Measurements from ENCODE around the gene MBNL1.
A peak's percentile ranks its signal among the peaks of the same experiment; 100 is the strongest.

The MBNL1 gene

DNA sequence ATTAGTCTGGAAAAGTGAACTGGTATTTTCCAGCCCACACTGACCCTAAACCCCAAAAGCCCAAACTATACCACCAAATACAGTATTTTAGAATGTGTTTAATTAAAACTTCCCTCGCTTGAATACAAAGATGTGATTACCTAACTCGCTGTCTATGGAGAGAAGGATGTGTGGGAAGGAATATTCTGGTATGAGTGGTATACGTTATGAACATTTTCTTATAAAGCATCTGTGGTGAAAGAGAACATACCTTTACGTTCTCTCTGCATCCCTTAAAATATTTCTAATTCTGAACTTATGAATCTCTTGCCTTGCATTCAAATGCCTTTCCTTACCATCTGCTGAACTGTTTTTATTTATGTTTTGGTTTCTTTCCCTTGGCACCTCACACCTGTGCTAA, 201.4 kb downstream of the MBNL1 start:
- H3K27ac Mint-ChIP-seq: no peak overlapping the region
- H3K4me3 Mint-ChIP-seq: no peak overlapping the region
- H3K9me3 Mint-ChIP-seq: no peaks in the 10 kb centered on the region
- no peaks in the 10 kb centered on the region for H3K27me3 Mint-ChIP-seq
- DNase-seq (no peak), ATAC-seq (no peak)
- peaks cover 9% of the 10 kb centered on the region for H3K36me3 Mint-ChIP-seq (ENCODE audit: low read depth)
- H3K4me1 Mint-ChIP-seq: peaks cover 23% of the 10 kb centered on the region

DNA sequence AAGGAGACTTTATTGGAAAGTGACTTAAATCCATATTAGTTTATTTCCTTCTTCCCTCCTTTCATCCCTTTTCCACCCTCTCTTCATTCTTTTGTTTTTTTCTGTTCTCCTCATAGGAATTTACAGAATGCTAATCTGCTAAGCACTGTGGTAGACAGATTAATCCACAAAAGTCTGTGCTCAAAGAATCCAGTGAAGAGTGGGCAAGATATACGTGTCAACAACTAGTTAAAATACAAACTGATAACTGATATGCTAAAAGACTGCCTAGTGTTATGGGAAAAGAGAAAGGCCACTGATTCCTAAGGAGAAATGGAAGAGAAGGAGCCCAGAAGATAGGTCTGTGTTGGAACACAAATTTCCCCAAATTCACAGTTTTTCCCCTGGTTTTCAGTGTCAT, 202.2 kb downstream of the MBNL1 start:
- no peak for DNase-seq
- peaks cover 8% of the 10 kb centered on the region for H3K36me3 Mint-ChIP-seq (ENCODE audit: low read depth)
- no peak overlapping the region for H3K4me3 Mint-ChIP-seq
- no peaks in the 10 kb centered on the region for H3K27me3 Mint-ChIP-seq
- no peak for ATAC-seq
- peaks cover 23% of the 10 kb centered on the region for H3K4me1 Mint-ChIP-seq
- H3K27ac Mint-ChIP-seq: peak overlapping the region; percentile 13
- H3K9me3 Mint-ChIP-seq: no peaks in the 10 kb centered on the region

DNA sequence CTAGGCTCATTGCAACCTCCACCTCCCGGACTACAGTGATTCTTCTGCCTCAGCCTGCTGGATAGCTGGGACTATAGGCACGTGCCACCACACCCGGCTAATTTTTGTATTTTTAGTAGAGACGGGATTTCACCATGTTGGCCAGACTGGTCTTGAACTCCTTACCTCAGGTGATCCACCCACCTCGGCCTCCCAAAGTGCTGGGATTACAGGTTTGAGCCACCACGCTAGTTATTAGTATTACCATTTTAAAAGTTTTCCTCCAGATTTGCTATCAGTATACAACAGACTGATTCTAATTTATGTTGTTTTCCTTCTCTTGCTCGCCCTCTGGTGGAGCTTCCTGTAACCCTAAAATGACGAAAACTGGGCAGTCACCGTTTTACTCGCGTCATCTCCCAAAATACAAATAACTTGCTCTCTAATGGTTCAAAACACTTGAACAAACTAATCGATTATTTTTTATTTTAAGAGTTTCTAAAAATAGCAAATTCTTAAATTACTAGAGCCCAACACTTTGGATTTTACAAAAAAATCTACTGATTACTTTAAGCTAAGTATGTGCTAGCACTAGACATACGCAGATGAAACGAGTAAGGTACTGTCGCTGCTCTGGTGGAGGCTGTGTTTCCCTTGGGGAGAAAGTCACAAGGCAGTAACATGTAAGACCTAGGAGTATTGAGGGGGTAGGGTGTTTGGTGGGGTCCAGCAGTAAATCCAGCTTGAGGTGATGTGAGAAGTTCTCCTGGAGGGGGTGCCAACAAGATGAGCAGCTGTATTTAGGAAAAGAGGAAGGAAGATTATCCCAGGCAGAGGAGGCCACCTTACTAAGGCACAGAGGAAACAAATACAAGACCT, 203.3 kb downstream of the MBNL1 start:
- Mint-ChIP-seq H3K4me3 (peak overlapping the region; percentile 21), H3K9me3 (no peaks in the 10 kb centered on the region), H3K27me3 (no peaks in the 10 kb centered on the region), H3K27ac (peak overlapping the region; percentile 41), H3K4me1 (peaks cover 18% of the 10 kb centered on the region), H3K36me3 (ENCODE audit: low read depth) (peaks cover under 1% of the 10 kb centered on the region)
- ATAC-seq: peak; percentile 82
- peak; percentile 68 for DNase-seq

DNA sequence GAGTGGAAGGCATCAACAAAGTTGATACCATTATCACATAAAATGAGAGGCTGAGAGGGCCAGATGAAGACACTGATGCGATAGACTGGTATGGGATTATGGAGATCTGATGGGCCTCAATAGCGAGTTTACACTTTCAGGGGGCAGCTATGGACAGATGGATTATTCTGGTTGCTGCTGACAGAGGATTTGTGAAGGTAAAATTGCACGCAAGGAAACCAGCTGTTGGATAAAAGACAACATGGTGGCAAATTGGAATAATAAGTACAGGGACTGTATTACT, 203.9 kb downstream of the MBNL1 start:
- Mint-ChIP-seq H3K4me1 (peaks cover 17% of the 10 kb centered on the region), H3K27ac (peak overlapping the region; percentile 41), H3K9me3 (no peaks in the 10 kb centered on the region), H3K4me3 (peak overlapping the region; percentile 21), H3K27me3 (no peaks in the 10 kb centered on the region), H3K36me3 (ENCODE audit: low read depth) (no peaks in the 10 kb centered on the region)
- DNase-seq (no peak), ATAC-seq (no peak)

DNA sequence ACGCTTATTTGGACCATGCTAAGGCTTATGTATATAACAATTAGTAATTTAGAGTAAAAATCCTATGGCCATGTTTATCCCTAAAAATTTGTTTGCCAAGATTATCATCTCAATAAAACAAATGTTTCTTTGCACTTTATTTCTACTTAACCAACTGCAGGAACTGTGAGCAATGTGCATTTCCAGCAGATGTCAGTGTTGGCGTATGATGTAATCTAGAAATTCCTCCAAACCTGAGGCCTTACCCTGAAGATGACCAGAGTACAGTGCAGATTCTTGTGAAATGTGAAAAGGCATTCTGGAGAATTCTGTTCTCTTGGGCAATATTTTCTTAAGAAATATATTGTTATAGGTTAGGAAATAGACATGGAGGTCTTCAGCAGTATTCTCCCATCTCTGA, 205.9 kb downstream of the MBNL1 start:
- no peaks in the 10 kb centered on the region for H3K27me3 Mint-ChIP-seq
- no peak overlapping the region for H3K4me3 Mint-ChIP-seq
- ATAC-seq (no peak), DNase-seq (no peak)
- peaks cover 16% of the 10 kb centered on the region for H3K4me1 Mint-ChIP-seq
- no peaks in the 10 kb centered on the region for H3K36me3 Mint-ChIP-seq (ENCODE audit: low read depth)
- H3K9me3 Mint-ChIP-seq: no peaks in the 10 kb centered on the region
- H3K27ac Mint-ChIP-seq: no peak overlapping the region

DNA sequence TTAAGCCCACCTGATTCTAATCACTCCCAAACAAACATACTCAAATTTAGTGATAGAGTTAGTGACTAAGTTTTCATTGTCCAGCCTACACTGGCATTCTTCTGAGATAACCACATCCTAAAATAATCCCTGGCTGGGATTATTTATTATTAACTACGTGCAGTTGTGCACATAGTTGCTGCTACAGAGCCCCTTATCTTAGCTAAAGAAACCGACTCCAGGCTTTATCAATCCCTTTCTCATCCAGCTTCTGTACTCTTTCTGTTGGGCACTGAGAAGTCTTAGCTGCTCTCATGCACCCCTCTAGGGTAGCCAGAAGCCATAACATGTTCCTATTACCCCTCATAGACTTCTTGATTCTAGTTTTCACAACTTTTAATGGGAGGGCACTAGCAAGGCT, 208.7 kb downstream of the MBNL1 start:
- H3K4me1 Mint-ChIP-seq: peaks cover 12% of the 10 kb centered on the region
- no peak overlapping the region for H3K27ac Mint-ChIP-seq
- DNase-seq (no peak), ATAC-seq (no peak)
- H3K4me3 Mint-ChIP-seq: no peak overlapping the region
- H3K9me3 Mint-ChIP-seq: peaks cover 7% of the 10 kb centered on the region
- H3K36me3 Mint-ChIP-seq (ENCODE audit: low read depth): no peaks in the 10 kb centered on the region
- H3K27me3 Mint-ChIP-seq: peaks cover 3% of the 10 kb centered on the region

DNA sequence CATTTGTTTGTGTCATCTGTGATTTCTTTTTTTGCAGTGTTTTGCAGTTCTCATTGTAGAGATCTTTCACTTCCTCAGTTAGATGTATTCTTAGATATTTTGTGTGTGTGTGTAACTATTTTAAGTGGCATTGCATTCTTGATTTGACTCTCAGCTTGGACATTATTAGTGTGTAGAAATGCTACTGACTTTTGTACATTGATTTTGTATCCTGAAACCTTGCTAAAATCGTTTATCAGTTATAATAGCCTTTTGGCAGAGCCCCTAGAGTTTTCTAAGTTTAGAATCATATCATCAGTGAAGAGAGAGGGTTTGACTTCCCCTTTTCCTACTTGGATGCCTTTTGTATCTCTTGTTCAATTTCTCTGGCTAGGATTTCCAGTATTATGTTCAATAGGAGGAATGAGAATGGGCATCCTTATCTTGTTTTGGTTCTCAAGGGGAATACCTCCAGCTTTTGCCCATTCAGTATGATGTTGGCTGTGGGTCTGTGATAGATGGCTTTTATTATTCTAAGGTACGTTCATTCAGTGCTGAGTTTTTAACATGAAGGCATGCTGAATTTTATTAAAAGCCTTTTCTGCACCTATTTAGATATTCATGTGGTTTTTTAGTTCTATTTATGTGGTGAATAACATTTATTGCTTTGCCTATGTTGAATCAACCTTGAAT, 211.7 kb downstream of the MBNL1 start:
- ATAC-seq (no peak), DNase-seq (no peak)
- H3K4me1 Mint-ChIP-seq: peaks cover 7% of the 10 kb centered on the region
- H3K27ac Mint-ChIP-seq: no peak overlapping the region
- peaks cover 3% of the 10 kb centered on the region for H3K27me3 Mint-ChIP-seq
- H3K9me3 Mint-ChIP-seq: peaks cover 15% of the 10 kb centered on the region
- H3K4me3 Mint-ChIP-seq: no peak overlapping the region
- no peaks in the 10 kb centered on the region for H3K36me3 Mint-ChIP-seq (ENCODE audit: low read depth)

DNA sequence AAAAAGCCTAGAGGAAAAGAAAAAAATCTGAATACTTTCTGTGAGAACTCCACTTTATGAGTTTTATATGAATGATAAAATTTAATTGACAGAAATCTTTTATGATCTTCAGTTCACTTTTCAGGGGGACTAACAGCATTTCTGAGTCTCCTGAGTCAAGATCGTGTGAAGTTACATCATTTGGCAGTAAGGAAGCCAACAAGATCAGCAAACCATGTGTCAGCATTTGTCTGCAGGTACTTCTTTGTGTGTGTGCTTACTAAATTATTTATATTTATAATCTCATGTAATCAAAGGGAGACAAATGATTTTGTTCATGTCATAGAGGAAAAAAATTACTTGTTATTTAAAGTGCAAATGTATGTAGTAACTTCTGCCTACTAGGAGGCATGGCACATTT, 217.6 kb downstream of the MBNL1 start:
- Mint-ChIP-seq H3K4me3 (no peak overlapping the region), H3K27me3 (peaks cover 2% of the 10 kb centered on the region), H3K9me3 (peaks cover 15% of the 10 kb centered on the region), H3K4me1 (peaks cover 3% of the 10 kb centered on the region), H3K36me3 (ENCODE audit: low read depth) (peaks cover 1% of the 10 kb centered on the region), H3K27ac (no peak overlapping the region)
- DNase-seq (no peak), ATAC-seq (no peak)

DNA sequence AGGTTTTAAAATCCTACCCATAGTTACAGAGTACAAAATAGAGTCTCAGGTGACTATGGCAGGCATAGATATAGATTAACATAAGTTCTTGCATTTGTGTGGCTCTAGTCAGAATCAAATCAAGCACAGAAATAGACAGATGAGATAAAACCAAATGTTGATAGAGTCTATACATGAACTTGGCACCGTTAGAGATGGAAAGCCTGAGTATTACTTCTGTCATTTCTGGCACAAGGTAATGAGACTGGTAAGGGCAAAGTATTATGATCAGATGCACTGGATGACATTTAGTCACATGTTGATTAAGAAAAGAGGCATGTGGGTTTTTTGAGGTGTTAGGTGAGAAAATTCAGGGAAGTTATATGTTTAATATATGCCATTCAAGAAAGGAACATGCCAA, 219.7 kb downstream of the MBNL1 start:
- Mint-ChIP-seq H3K27me3 (no peaks in the 10 kb centered on the region), H3K27ac (no peak overlapping the region), H3K4me3 (no peak overlapping the region), H3K36me3 (ENCODE audit: low read depth) (peaks cover 1% of the 10 kb centered on the region), H3K9me3 (no peaks in the 10 kb centered on the region), H3K4me1 (peaks cover 3% of the 10 kb centered on the region)
- peak; percentile 57 for ATAC-seq
- DNase-seq: no peak

DNA sequence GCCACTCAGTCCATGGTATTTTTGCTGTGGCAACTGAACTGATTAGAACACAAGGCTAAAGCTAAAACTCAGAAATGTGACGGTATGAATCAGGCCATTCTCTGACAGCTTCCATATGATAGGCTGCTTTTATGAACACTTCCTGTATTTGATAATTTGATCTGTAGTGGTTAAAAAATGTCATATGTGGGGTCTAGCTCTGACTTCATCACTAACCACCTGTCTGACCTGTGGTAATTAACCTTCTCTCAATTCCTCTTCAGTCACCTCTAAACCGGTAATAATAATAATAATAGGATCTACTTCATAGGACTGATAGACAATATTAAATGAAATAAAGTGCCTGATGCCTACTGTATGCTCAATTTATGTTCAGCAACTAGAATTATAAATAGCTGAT, 223.2 kb downstream of the MBNL1 start:
- Mint-ChIP-seq H3K4me3 (no peak overlapping the region), H3K36me3 (ENCODE audit: low read depth) (peaks cover 1% of the 10 kb centered on the region), H3K9me3 (no peaks in the 10 kb centered on the region), H3K27me3 (no peaks in the 10 kb centered on the region), H3K27ac (no peak overlapping the region), H3K4me1 (peaks cover 3% of the 10 kb centered on the region)
- peak; percentile 43 for ATAC-seq
- DNase-seq: no peak

DNA sequence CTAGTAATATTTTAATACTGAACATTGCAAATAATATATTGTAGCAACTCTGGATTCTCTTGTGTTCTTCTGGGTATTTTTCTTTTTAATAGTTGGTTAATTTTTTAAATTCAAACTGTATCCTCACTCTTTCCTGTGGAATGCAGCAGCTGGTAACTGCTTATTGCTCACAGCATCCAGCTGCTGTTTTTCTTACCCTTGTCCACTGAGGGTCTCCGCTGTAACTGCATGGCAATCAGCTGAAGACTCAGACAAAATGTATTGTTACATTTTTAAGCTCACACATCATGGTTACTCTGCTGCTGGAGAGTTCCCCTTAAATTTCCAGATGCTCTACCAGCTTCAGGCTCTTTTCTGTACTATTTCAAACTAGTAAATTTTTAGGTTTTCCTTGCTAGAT, 227.6 kb downstream of the MBNL1 start:
- DNase-seq (no peak), ATAC-seq (no peak)
- Mint-ChIP-seq H3K36me3 (ENCODE audit: low read depth) (peaks cover 2% of the 10 kb centered on the region), H3K4me3 (no peak overlapping the region), H3K9me3 (no peaks in the 10 kb centered on the region), H3K4me1 (peaks cover 9% of the 10 kb centered on the region), H3K27ac (no peak overlapping the region), H3K27me3 (no peaks in the 10 kb centered on the region)

DNA sequence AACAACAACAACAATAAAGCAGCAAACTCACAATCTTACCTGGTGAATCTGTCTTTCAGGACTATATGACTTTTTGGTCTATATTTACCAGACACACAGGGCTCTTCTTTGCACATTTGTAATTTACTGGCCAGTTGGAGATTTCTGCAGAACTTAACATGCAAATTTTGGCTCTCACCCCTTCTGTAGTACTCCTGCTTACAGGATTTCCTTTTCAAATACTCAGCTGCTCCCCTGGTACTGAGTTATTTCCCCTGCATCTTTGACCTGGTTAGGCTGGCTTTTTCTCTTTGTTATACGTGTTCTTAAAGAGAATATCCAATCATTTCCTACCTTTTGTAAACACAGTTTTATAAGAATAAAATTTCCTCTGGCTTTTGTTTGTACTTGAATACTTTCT, 228.0 kb downstream of the MBNL1 start:
- no peaks in the 10 kb centered on the region for H3K27me3 Mint-ChIP-seq
- ATAC-seq (no peak), DNase-seq (no peak)
- no peak overlapping the region for H3K4me3 Mint-ChIP-seq
- peaks cover 9% of the 10 kb centered on the region for H3K4me1 Mint-ChIP-seq
- H3K36me3 Mint-ChIP-seq (ENCODE audit: low read depth): peaks cover 4% of the 10 kb centered on the region
- no peak overlapping the region for H3K27ac Mint-ChIP-seq
- H3K9me3 Mint-ChIP-seq: peaks cover under 1% of the 10 kb centered on the region

DNA sequence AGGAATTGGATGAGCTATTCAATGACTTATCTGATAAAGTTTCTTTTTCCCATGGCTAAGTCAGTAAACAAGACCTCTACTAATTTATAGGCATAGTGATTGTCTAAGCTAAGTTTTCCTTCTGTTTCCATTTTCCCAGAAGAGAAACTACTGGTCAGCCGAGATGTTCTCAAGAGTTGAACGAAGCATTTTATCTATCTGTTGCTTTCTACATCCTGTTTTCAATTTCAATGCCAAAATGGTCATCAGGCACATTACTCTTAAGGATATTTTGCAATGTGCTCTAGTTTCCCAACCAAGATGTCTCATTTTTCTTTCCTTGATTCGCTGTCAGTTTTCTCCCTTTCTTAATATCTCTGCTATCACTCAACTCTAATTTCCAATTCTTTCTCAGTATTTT, 228.7 kb downstream of the MBNL1 start:
- Mint-ChIP-seq H3K4me1 (peaks cover 9% of the 10 kb centered on the region), H3K36me3 (ENCODE audit: low read depth) (peaks cover 6% of the 10 kb centered on the region), H3K4me3 (no peak overlapping the region), H3K9me3 (peaks cover 4% of the 10 kb centered on the region), H3K27ac (no peak overlapping the region), H3K27me3 (no peaks in the 10 kb centered on the region)
- DNase-seq (no peak), ATAC-seq (no peak)

DNA sequence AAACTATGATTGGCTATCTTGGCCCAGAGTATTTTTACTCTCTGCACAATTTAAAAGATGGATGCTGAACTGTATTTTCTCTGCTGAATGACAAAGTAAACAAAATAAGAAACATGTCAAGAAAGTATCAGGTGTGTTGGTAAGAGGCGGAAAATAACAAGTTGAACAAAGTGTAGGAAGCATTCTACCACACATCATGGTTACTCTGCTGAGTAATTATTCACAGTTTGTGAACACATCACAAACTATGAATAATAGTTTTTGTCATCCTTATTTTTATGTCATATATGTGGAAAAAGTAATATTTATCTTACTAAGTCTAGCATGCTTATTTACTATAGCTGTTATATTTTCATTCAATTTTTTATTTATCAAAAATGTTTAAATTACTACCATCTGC, 229.2 kb downstream of the MBNL1 start:
- H3K4me1 Mint-ChIP-seq: peaks cover 9% of the 10 kb centered on the region

DNA sequence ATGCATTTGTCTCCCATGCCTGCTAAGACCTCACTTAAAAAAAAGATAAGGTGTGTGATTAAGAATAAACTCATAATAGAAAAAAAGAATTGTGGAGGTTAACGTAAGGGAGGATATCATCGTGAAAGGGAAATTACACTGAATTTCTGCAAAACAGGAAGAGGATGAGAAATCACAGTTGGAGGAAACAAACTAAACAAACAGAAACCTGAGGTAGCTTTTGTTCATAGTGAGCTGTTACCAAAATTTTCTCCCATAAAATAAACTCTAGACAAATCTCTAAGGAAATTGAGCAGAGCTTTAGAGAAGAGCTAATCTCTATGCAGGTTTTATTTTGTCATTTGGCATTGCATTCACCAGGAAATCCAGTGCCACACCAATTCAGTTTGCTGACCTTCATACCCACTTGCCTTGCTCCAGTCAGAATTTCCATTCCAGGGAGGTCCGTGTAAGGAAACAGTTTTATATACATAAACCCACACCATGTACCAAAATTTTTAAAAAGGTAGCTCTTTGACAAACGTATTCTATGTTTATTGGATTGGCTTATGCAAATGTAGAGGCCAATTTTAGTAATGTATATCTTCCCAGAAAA, 231.2 kb downstream of the MBNL1 start:
- no peak overlapping the region for H3K27ac Mint-ChIP-seq
- H3K36me3 Mint-ChIP-seq (ENCODE audit: low read depth): peaks cover 6% of the 10 kb centered on the region
- H3K27me3 Mint-ChIP-seq: no peaks in the 10 kb centered on the region
- peaks cover 9% of the 10 kb centered on the region for H3K4me1 Mint-ChIP-seq
- no peak overlapping the region for H3K4me3 Mint-ChIP-seq
- no peak for ATAC-seq
- H3K9me3 Mint-ChIP-seq: peaks cover 11% of the 10 kb centered on the region
- no peak for DNase-seq

More for the DNA sequence above, 229.2 kb downstream of the MBNL1 start:
- peaks cover 6% of the 10 kb centered on the region for H3K36me3 Mint-ChIP-seq (ENCODE audit: low read depth)
- no peak overlapping the region for H3K4me3 Mint-ChIP-seq
- DNase-seq (no peak), ATAC-seq (no peak)
- H3K9me3 Mint-ChIP-seq: peaks cover 8% of the 10 kb centered on the region
- no peak overlapping the region for H3K27ac Mint-ChIP-seq
- H3K27me3 Mint-ChIP-seq: no peaks in the 10 kb centered on the region

Data from activated naive CD8-positive, alpha-beta T cell treated with anti-CD3 and anti-CD28 coated beads, Interleukin-2, amount 50 U/mL, for 24 hours (primary cell).